GM21723 (cell line): ENCODE results near the gene B4GALNT2.
"Not testable (repeated sequence)": the region's sequence is repeated elsewhere in the genome, so short reads cannot be mapped to it uniquely, and the experiment has no call there.

Source experiments
- ATAC-seq: cut with Tn5 transposase; IDR thresholded peaks from one replicate; pipeline ENCODE4 v1.9.1; 2021; ENCODE audit warnings: mild to moderate bottlenecking, moderate library complexity; ENCODE audit not compliant: unreplicated experiment

Gene B4GALNT2

GRCh38 chr17:49132699-49133364 lies at the start of gene B4GALNT2:
Gene B4GALNT2 (plus strand): TSS chr17:49132769. CDS start chr17:49132793, 24 bp downstream.
- no peak for ATAC-seq

- ATAC-seq = not testable (repeated sequence)
These were observed 47.5 kb upstream of the B4GALNT2 start for GRCh38 chr17:49085046-49085445.

- ATAC-seq = no peak
These were observed 46.8 kb upstream of the B4GALNT2 start for GRCh38 chr17:49085565-49086315.

GRCh38 chr17:49086316-49086605 lies 46.3 kb upstream of the B4GALNT2 start:
- no peak for ATAC-seq

- ATAC-seq = no peak
These were observed 45.9 kb upstream of the B4GALNT2 start for GRCh38 chr17:49086649-49087048.

- ATAC-seq = no peak
These were observed 43.5 kb upstream of the B4GALNT2 start for GRCh38 chr17:49089094-49089493.

GRCh38 chr17:49090878-49091594 lies 41.5 kb upstream of the B4GALNT2 start:
- no peak for ATAC-seq

GRCh38 chr17:49093131-49093530 lies 39.4 kb upstream of the B4GALNT2 start:
- ATAC-seq = no peak

- no peak for ATAC-seq
These were observed 32.0 kb upstream of the B4GALNT2 start for GRCh38 chr17:49100601-49101000.

GRCh38 chr17:49101054-49101534 lies 31.5 kb upstream of the B4GALNT2 start:
- ATAC-seq = no peak

GRCh38 chr17:49103360-49103759 lies 29.2 kb upstream of the B4GALNT2 start:
- not testable (repeated sequence) for ATAC-seq

GRCh38 chr17:49104511-49105074 lies 28.0 kb upstream of the B4GALNT2 start:
- no peak for ATAC-seq

- no peak for ATAC-seq
These were observed 26.0 kb upstream of the B4GALNT2 start for GRCh38 chr17:49106321-49107210.

GRCh38 chr17:49107211-49107557 lies 25.4 kb upstream of the B4GALNT2 start:
- ATAC-seq = no peak

GRCh38 chr17:49108318-49108717 lies 24.3 kb upstream of the B4GALNT2 start:
- no peak for ATAC-seq

- no peak for ATAC-seq
These were observed 22.1 kb upstream of the B4GALNT2 start for GRCh38 chr17:49110509-49110908.

- ATAC-seq = no peak
These were observed 20.6 kb upstream of the B4GALNT2 start for GRCh38 chr17:49111934-49112333.

GRCh38 chr17:49112936-49113335 lies 19.6 kb upstream of the B4GALNT2 start:
- ATAC-seq = no peak

- ATAC-seq = no peak
These were observed 17.9 kb upstream of the B4GALNT2 start for GRCh38 chr17:49114703-49115102.

GRCh38 chr17:49117587-49118230 lies 14.9 kb upstream of the B4GALNT2 start:
- ATAC-seq = no peak
